HG02798 (cell line): ENCODE measurements around the gene C10orf62.
"Not testable (repeated sequence)": the region's sequence is repeated elsewhere in the genome, so short reads cannot be mapped to it uniquely, and the experiment has no call there.

ENCODE experiments used
- ATAC-seq: cut with Tn5 transposase; IDR thresholded peaks from one replicate; pipeline ENCODE4 v1.9.1; 2021; ENCODE audit warnings: mild to moderate bottlenecking; ENCODE audit not compliant: unreplicated experiment, poor library complexity

The C10orf62 gene

DNA sequence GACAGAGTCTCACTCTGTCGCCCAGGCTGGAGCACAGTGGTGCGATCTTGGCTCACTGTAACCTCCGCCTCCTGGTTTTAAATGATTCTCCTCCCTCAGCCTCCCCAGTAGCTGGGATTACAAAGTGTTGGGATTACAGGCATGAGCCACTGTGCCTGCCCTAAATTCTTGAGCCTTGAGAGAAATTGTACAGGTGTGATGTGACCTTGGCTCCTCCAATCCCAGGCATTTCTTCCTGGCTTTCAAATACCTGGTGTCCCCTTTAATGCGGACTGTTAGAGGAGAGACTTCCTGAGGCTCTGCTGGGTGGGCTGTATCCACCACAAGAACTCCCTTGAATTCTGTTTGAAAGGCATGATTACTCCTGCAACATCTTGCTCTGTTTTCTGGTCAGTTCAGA is 28.8 kb downstream of the C10orf62 start:
- ATAC-seq: no peak

DNA sequence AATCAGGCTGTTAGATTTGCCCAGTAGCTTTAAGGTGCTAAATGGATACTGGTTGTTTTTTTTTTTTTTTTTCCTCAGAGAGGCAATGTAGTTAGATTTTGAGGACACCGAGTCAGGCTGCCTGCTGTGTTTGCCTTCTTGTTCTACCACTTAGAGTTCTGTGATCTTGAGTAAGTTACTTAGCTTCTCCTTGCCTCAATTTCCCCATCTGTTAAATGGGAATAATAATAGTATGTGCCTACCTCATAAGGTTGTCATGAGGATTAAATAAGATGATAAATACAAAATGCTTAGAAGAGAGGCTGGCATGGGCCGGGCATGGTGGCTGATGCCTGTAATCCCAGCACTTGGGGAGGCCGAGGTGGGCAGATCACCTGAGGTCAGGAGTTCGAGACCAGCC is 29.2 kb downstream of the C10orf62 start:
- ATAC-seq: no peak

DNA sequence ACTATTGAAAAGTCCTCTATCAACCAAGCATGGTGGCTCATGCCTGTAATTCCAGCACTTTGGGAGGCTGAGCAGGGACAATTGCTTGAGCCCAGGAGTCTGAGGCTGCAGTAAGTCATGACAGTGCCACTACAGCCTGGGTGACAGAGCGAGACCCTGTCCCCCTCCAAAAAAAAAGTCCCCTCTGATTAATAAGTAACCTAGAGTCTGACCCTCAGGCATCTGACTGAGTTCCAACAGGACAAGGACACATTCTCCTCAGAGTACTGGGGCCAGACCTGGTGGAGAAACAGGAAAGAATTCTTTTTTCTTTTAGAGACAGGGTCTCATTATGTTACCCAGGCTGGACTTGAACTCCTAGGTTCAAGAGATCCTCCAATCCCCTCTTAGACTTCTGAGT is 33.8 kb downstream of the C10orf62 start:
- no peak for ATAC-seq

GRCh38 chr10:97627731-97628130 is 38.2 kb downstream of the C10orf62 start:
- ATAC-seq: no peak

DNA sequence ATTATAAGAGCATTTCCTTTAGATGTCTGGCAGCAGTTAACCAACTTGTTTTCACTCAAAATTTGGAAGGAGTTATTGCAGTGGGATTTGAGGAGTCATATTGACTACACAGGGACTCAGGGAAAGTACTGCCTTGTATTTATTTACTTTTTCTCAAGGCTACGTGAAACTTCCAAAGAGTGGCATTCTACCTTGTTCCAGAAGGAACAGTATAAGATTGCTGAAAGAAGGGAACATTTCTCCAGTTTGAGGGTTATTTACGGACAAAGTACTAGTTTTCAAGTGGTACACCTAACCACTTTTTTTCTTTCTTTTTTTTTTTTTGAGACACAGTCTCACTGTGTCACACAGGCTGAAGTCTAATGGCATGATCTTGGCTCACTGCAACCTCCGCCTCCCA is 38.7 kb downstream of the C10orf62 start:
- ATAC-seq: no peak

GRCh38 chr10:97629289-97629688 is 39.8 kb downstream of the C10orf62 start:
- ATAC-seq: no peak

- ATAC-seq: no peak
Measured at GRCh38 chr10:97631098-97631497, 41.6 kb downstream of the C10orf62 start.

DNA sequence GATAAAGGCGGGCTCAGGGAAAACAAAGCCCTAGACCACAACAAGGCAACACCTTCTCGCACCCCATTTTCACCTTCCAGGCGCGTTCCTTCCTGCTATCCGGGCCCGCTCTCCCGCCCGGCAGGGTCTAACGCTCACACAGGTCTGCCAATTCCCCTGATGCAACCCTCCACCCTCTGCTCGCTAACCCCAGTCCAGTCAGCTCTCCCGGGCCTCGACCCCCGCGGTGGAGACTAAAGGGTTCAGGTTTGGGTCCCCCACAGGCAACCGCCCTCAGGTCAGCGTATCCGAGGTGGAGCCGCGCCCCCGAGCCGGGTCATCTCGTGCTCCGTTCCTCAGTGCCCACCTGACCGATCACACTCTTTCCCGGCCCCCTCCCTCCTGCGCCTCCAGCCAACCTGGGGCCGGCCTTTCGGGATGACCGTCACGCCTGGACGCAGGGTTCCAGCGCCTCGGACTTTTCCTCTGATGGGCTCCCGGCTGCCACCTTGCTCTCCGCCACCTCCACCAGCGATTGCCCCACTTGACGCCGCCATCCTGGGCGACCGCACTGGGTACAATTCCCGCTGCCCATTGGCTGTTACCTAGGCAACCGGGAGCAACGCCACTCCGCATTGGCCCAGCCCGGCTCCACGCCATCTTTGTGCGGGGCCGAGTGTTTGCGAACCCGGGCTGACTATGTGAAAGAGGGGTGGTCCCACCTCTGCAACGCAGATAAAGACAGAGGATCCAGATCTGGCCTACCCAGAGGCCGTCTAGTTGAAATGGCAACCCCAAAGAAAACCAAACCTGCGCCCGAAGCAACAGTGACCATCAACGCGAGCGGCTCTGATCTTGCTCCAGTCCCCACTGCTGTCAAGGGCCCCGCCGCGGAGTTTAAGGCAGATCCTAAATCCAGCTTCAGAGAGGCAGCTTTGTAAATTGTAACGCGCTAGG is 43.7 kb downstream of the C10orf62 start, which contains the start of gene MORN4:
MORN4 (minus strand) TSS at position 552 of the 936 bp plus-strand sequence. CDS start 13,847 bp downstream, outside the sequence.
- peak; percentile 99 for ATAC-seq

- ATAC-seq: no peak
Measured at GRCh38 chr10:97633921-97634320, 44.4 kb downstream of the C10orf62 start.

- ATAC-seq: no peak
Measured at GRCh38 chr10:97635577-97635976, 46.1 kb downstream of the C10orf62 start.

- ATAC-seq: not testable (repeated sequence)
Measured at GRCh38 chr10:97639090-97639489, 49.6 kb downstream of the C10orf62 start.

DNA sequence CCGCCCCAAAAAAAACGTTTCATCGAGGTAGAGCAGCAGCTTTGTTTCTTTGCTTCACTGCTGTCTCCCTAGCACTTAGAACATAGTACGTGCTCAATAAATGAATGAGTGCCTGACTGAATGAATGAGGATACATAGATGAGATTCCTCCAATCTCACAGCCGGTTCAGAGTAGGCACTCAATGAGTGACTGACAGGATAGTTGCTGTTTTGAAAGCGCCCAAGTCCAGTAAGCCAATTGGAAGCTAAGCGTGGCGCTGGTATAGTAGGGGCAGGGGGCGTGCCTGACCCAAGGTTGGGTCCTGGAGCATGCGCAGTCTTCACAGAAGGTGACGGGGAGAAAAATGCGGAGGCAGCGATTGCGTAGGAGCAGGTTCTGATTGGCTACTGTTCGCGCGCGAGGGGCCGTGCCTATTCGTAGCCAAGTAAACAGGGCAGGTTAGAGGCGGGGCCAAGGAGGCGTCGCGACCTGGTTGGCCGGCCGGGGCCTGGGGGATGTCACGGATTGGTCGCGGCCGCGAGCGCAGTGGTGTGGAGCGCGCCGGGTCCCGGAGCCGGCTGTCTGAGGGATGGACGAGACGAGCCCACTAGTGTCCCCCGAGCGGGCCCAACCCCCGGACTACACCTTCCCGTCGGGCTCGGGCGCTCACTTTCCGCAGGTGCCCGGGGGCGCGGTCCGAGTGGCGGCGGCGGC is 50.8 kb downstream of the C10orf62 start, which contains the start of gene PI4K2A:
PI4K2A (plus strand) TSS at position 498 of the 694 bp plus-strand sequence; CDS start at position 570, 72 bp downstream.
- ATAC-seq: peak; percentile 99
